ENCODE measurements around the gene DSC3. TPM values are rescaled to one million over a fixed set of nuclear protein-coding genes. Genes with fewer than 3 reads are reported as not detected.

The DSC3 gene
- total RNA-seq, 4 donors from 2014 or later: 497 to 826 (median 664) TPM

DNA sequence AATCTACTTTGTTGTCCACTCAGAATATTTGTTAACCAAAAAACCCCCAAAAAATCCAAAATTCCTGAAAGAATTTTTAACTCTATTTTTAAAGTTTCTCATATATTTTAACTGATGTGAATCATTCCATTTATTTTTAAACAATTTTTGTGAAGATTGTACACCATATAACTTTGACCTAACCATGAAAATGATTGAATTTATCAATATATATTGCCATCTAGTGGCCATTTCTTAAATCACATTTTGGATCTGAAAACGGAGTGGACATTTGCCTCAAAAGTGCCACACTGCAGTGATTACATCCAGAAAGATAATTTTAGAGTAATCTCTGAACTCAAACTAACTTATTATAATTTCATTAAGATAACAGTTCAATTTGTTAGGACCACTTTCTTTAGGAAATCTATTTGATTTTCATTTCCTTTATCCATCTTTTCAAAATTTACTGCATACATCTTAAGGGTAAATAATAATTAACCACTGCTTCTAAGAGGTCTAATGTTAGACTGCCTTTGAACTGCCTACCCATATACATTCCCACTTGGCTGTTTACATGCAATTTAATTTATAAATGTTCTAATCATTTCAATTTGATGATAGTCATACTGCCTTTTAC is 71.1 kb downstream of the DSC3 start:
- 3% methylated on average over 1 of the region's 1 CpG for WGBS
- no peaks in the 10 kb centered on the region for H3K9me3 ChIP-seq
- TF ChIP-seq, protein P1, sequence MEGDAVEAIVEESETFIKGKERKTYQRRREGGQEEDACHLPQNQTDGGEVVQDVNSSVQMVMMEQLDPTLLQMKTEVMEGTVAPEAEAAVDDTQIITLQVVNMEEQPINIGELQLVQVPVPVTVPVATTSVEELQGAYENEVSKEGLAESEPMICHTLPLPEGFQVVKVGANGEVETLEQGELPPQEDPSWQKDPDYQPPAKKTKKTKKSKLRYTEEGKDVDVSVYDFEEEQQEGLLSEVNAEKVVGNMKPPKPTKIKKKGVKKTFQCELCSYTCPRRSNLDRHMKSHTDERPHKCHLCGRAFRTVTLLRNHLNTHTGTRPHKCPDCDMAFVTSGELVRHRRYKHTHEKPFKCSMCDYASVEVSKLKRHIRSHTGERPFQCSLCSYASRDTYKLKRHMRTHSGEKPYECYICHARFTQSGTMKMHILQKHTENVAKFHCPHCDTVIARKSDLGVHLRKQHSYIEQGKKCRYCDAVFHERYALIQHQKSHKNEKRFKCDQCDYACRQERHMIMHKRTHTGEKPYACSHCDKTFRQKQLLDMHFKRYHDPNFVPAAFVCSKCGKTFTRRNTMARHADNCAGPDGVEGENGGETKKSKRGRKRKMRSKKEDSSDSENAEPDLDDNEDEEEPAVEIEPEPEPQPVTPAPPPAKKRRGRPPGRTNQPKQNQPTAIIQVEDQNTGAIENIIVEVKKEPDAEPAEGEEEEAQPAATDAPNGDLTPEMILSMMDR (IDR thresholded peaks at IDR 0.05): peak; percentile 18 to 27
- TF ChIP-seq POLR2AphosphoS5 (IDR thresholded peaks at IDR 0.05): no peak
- no peaks in the 10 kb centered on the region for H3K36me3 ChIP-seq
- H3K4me3 ChIP-seq: no peak overlapping the region
- peaks cover 4% of the 10 kb centered on the region for H3K4me1 ChIP-seq
- H3K27me3 ChIP-seq: no peaks in the 10 kb centered on the region
- no peak overlapping the region for H3K27ac ChIP-seq
- no peak for DNase-seq (ENCODE audit: low spot score in 2 of 2)

DNA sequence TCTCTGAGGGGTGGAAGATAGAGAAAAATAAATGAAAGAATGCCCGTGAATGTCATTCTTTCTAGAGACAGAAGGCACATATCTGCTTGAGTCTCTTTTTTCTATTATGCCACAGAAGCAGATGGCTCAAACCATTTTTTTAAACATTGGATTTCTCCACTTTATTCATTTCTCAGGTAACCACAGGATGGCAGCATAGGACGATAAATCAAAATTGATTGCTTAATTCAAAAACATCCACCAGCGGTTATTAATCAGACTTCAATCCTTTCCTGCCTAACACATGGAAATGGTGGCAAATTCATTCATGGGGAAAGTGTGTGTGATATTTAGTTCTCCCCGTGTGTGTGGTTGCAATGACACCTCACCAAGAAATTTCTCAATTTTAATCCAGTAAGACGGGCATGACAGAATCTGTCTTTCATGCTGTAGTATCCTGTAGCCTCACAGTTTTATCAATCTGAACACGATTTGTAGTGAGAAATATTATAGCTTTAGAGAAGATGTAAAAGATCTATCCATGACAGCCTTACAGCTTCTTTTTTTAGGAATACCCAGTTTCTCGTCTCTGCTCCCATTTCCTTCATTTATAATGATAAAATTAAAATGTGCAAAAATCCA is 72.2 kb downstream of the DSC3 start:
- H3K27ac ChIP-seq: no peak overlapping the region
- H3K36me3 ChIP-seq: no peaks in the 10 kb centered on the region
- H3K9me3 ChIP-seq: no peaks in the 10 kb centered on the region
- TF ChIP-seq, protein P1 (IDR thresholded peaks at IDR 0.05): no peak
- TF ChIP-seq EP300 (IDR thresholded peaks at IDR 0.05) (no peak), POLR2A (IDR thresholded peaks at IDR 0.05) (no peak), POLR2AphosphoS5 (IDR thresholded peaks at IDR 0.05) (no peak)
- WGBS: 28% methylated on average over 7 of the region's 7 CpGs
- no peaks in the 10 kb centered on the region for H3K27me3 ChIP-seq
- no peak for DNase-seq (ENCODE audit: low spot score in 2 of 2)
- H3K4me1 ChIP-seq: peaks cover 4% of the 10 kb centered on the region
- H3K4me3 ChIP-seq: no peak overlapping the region

DNA sequence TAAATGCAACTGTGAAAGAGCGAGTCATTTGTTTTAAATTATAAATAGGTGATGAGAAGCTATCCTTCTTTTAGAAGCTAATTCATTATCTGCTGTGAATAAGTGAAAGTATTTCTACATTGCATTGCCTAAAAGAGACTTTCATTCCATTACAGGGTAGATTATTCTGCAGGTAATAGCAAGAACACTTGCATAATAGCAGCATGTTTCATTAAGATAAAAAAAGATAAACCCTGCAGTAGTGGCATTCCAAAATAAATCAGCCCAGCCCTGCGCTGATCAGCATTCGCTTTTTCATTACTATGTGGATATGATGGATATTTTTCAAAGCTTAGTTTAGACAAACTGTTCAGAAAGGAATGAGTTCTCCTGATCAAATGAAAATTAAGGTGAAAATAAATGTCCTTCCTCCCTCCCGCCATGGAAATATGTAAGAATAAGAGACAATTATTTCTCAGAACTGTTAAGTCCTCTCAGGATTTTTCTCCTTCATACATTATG is 72.8 kb downstream of the DSC3 start:
- H3K4me1 ChIP-seq: peaks cover 4% of the 10 kb centered on the region
- no peak for DNase-seq (ENCODE audit: low spot score in 2 of 2)
- no peaks in the 10 kb centered on the region for H3K27me3 ChIP-seq
- H3K4me3 ChIP-seq: no peak overlapping the region
- no peaks in the 10 kb centered on the region for H3K36me3 ChIP-seq
- TF ChIP-seq POLR2AphosphoS5 (IDR thresholded peaks at IDR 0.05) (no peak), POLR2A (IDR thresholded peaks at IDR 0.05) (no peak), EP300 (IDR thresholded peaks at IDR 0.05) (no peak)
- TF ChIP-seq, protein P1 (IDR thresholded peaks at IDR 0.05): no peak
- no peak overlapping the region for H3K27ac ChIP-seq
- no peaks in the 10 kb centered on the region for H3K9me3 ChIP-seq
- 54% methylated on average over 4 of the region's 4 CpGs for whole genome bisulfite sequencing

GRCh38 chr18:30967701-30968100 is 74.8 kb downstream of the DSC3 start:
- H3K36me3 ChIP-seq: no peaks in the 10 kb centered on the region
- peaks cover 4% of the 10 kb centered on the region for H3K4me1 ChIP-seq
- H3K4me3 ChIP-seq: no peak overlapping the region
- no peak overlapping the region for H3K27ac ChIP-seq
- TF ChIP-seq, protein P1 (IDR thresholded peaks at IDR 0.05): no peak
- no peak for TF ChIP-seq POLR2A (IDR thresholded peaks at IDR 0.05)
- no peaks in the 10 kb centered on the region for H3K27me3 ChIP-seq
- H3K9me3 ChIP-seq: no peaks in the 10 kb centered on the region
- 76% methylated on average over 4 of the region's 4 CpGs for WGBS
- DNase-seq (ENCODE audit: low spot score in 2 of 2): no peak

DNA sequence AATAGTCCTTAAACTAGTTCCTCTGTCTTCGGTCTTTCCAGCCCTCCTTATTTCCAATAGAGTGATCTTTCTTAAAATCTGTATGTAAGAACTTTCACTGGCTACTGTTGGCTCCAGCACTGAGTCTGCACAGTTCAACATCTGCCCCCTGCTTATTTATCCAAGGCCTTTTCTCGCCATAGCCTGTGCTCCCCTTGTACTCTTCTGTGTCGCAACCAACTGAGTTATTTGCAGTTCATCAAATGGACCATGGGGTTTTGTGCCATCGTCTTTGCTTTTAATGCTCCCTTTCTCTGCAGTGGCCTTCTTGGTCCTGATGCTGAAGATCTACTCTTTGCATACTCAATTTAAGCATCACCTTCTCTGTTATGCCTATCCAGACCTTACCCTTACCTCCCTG is 77.3 kb downstream of the DSC3 start:
- Histone ChIP-seq H3K36me3 (no peaks in the 10 kb centered on the region), H3K27me3 (no peaks in the 10 kb centered on the region), H3K9me3 (no peaks in the 10 kb centered on the region), H3K27ac (no peak overlapping the region), H3K4me3 (no peak overlapping the region), H3K4me1 (peaks cover 4% of the 10 kb centered on the region)
- DNase-seq (ENCODE audit: low spot score in 2 of 2): no peak
- no peak for TF ChIP-seq POLR2AphosphoS5 (IDR thresholded peaks at IDR 0.05)
- TF ChIP-seq, protein P1 (IDR thresholded peaks at IDR 0.05): no peak
- no peak for TF ChIP-seq POLR2A (IDR thresholded peaks at IDR 0.05)
- TF ChIP-seq EP300 (IDR thresholded peaks at IDR 0.05): no peak
- 92% methylated on average over 4 of the region's 4 CpGs for WGBS

Measured in suprapubic skin (tissue), 4 donors.